Astrocyte (in vitro differentiated cells and primary cell): Measurements from ENCODE around the gene PSMC4. TPM values are rescaled to one million over a fixed set of nuclear protein-coding genes. Genes with fewer than 3 reads are reported as not detected.

Experiments
- DNase-seq: peaks from one replicate; pipeline ENCODE4 v3.0.0-alpha.2; 2010; ENCODE audit warnings: low read depth
- FAIRE-seq: peaks from 2 replicates; lab custom pipeline; 2011; peaks lifted over from hg19 to GRCh38; lab: Jason Lieb, UNC
- H2AFZ ChIP-seq: 2 replicates; pipeline ENCODE4 v1.6.0; 2012; ENCODE audit warnings: low read depth, low read length, inconsistent platforms
- H3K27ac ChIP-seq: 2 replicates; pipeline ENCODE4 v1.5.1; 2011; ENCODE audit warnings: low read depth, low read length, inconsistent platforms
- H3K27me3 ChIP-seq: 2 replicates; pipeline ENCODE4 v1.6.0; 2011; ENCODE audit warnings: low read length, inconsistent platforms; ENCODE audit not compliant: insufficient read depth
- H3K36me3 ChIP-seq: 2 replicates; pipeline ENCODE4 v1.5.1; 2011; ENCODE audit warnings: low read length, inconsistent platforms; ENCODE audit not compliant: insufficient read depth
- H3K4me1 ChIP-seq: 2 replicates; pipeline ENCODE4 v1.5.1; 2011; ENCODE audit warnings: low read length, inconsistent platforms; ENCODE audit not compliant: insufficient read depth
- H3K4me2 ChIP-seq: 2 replicates; pipeline ENCODE4 v1.6.0; 2012; ENCODE audit warnings: low read length, inconsistent platforms
- H3K4me3 ChIP-seq: 2 replicates; pipeline ENCODE4 v1.5.1; 2011; ENCODE audit warnings: low read depth, mild to moderate bottlenecking, low read length, inconsistent platforms; ENCODE audit not compliant: insufficient read depth
- H3K79me2 ChIP-seq: 2 replicates; pipeline ENCODE4 v1.6.0; 2012; ENCODE audit warnings: mild to moderate bottlenecking, low read length, inconsistent platforms; ENCODE audit not compliant: insufficient read depth
- H3K9ac ChIP-seq: 2 replicates; pipeline ENCODE4 v1.6.0; 2012; ENCODE audit warnings: mild to moderate bottlenecking, low read length, inconsistent platforms
- H3K9me3 ChIP-seq: 2 replicates; pipeline ENCODE4 v1.5.1; 2012; ENCODE audit warnings: low read depth, mild to moderate bottlenecking, low read length, inconsistent platforms; ENCODE audit not compliant: insufficient read depth
- H4K20me1 ChIP-seq: 2 replicates; pipeline ENCODE4 v1.6.0; 2012; ENCODE audit warnings: low read length, inconsistent platforms; ENCODE audit not compliant: insufficient read depth
- H3K27ac Mint-ChIP-seq: one replicate; pipeline ENCODE4 v1.8.0; 2021; ENCODE audit warnings: mild to moderate bottlenecking, mixed read lengths; ENCODE audit not compliant: unreplicated experiment
- H3K27me3 Mint-ChIP-seq: one replicate; pipeline ENCODE4 v1.8.0; 2021; ENCODE audit warnings: low read depth, mixed read lengths; ENCODE audit not compliant: unreplicated experiment
- H3K36me3 Mint-ChIP-seq: one replicate; pipeline ENCODE4 v1.8.0; 2021; ENCODE audit warnings: low read depth, mixed read lengths; ENCODE audit not compliant: unreplicated experiment
- H3K4me1 Mint-ChIP-seq: one replicate; pipeline ENCODE4 v1.8.0; 2021; ENCODE audit warnings: low read depth, mixed read lengths; ENCODE audit not compliant: unreplicated experiment
- H3K4me3 Mint-ChIP-seq: one replicate; pipeline ENCODE4 v1.8.0; 2021; ENCODE audit warnings: mild to moderate bottlenecking, moderate library complexity, mixed read lengths; ENCODE audit not compliant: unreplicated experiment
- H3K9me3 Mint-ChIP-seq: one replicate; pipeline ENCODE4 v1.8.0; 2021; ENCODE audit warnings: mild to moderate bottlenecking, mixed read lengths; ENCODE audit not compliant: unreplicated experiment
- EZH2 ChIP-seq: IDR thresholded peaks from 2 replicates; pipeline ENCODE4 v1.6.1; 2012; ENCODE audit warnings: mild to moderate bottlenecking, low read length, inconsistent platforms; ENCODE audit not compliant: insufficient read depth
- total RNA-seq: library from RNA; stranded (reverse); gene quantifications from 2 replicates; pipeline ENCODE4 v1.2.1, GENCODE V29; 2021
- TF ChIP-seq, protein P1 (sequence below): IDR thresholded peaks from 2 replicates; pipeline ENCODE4 v1.5.1; 2011; ENCODE audit warnings: low read depth, mild to moderate bottlenecking, inconsistent platforms, low read length, moderate library complexity; ENCODE audit not compliant: insufficient read depth

PSMC4 gene
- total RNA-seq, 1 donor from 2014 or later, result 127 TPM

DNA sequence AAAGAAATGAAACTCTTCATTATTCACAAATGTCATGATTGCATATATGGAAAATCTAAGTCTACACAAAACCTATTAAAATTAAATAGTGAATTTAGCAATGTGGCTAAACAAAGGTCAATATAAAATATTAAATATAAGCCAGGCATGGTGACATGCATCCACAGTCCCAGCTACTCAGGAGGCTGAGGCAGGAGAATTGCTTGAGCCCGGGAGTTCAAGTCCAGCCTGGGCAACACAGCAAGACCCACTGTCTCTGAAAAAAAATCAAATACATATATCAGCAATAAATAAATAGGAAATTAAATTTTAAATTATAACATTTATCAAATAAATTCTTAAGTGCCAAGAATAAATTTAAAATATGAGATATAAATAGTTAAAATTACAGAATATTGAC is 11.9 kb downstream of the PSMC4 start:
- DNase-seq (no peak), FAIRE-seq (no peak)
- H3K4me1 Mint-ChIP-seq, result no peaks in the 10 kb centered on the region
- Histone ChIP-seq H3K4me2 (no peak overlapping the region), H2AFZ (no peak overlapping the region), H3K4me3 (no peak overlapping the region), H3K9ac (no peak overlapping the region), H3K27me3 (no peaks in the 10 kb centered on the region), H3K4me1 (no peaks in the 10 kb centered on the region), H3K79me2 (peaks cover 32% of the 10 kb centered on the region), H3K36me3 (peaks cover 30% of the 10 kb centered on the region), H3K9me3 (peaks cover 4% of the 10 kb centered on the region), H4K20me1 (peaks cover 30% of the 10 kb centered on the region), H3K27ac (no peak overlapping the region)
- peaks cover 49% of the 10 kb centered on the region for H3K36me3 Mint-ChIP-seq
- no peak for TF ChIP-seq EZH2
- TF ChIP-seq, protein P1, sequence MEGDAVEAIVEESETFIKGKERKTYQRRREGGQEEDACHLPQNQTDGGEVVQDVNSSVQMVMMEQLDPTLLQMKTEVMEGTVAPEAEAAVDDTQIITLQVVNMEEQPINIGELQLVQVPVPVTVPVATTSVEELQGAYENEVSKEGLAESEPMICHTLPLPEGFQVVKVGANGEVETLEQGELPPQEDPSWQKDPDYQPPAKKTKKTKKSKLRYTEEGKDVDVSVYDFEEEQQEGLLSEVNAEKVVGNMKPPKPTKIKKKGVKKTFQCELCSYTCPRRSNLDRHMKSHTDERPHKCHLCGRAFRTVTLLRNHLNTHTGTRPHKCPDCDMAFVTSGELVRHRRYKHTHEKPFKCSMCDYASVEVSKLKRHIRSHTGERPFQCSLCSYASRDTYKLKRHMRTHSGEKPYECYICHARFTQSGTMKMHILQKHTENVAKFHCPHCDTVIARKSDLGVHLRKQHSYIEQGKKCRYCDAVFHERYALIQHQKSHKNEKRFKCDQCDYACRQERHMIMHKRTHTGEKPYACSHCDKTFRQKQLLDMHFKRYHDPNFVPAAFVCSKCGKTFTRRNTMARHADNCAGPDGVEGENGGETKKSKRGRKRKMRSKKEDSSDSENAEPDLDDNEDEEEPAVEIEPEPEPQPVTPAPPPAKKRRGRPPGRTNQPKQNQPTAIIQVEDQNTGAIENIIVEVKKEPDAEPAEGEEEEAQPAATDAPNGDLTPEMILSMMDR, result no peak
- no peak overlapping the region for H3K4me3 Mint-ChIP-seq
- H3K27me3 Mint-ChIP-seq, result no peaks in the 10 kb centered on the region
- H3K27ac Mint-ChIP-seq, result no peak overlapping the region
- peaks cover 17% of the 10 kb centered on the region for H3K9me3 Mint-ChIP-seq

DNA sequence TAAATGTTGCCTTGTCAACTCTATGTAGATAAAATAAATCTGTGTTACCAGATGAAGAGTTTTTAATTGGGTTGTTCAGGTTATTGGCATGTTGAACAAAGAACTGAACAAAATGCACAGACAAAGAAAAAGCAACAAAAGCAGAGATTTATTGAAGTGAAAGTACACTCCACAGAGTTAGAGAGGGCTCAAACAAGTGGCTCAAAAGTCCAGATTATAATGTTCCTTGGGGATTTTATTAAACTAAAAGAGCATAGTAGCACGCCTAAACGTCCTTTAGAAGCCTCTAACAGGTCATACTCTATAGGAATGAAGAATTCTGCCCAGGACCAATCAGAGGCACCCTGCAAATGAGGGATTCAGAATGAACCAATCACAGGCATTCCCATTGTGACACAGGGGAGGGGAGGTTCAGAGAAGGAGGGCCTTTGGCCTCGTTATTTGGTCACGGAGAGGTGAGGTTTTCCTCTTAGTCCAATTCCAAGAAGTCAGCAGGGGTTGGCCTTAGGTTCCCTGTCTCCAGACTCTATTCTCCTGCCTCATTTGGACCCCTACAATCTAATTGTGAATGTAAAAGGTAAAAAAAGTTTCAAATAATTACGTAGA is 12.8 kb downstream of the PSMC4 start:
- TF ChIP-seq EZH2, result no peak
- TF ChIP-seq, protein P1, result no peak
- no peak overlapping the region for H3K27ac Mint-ChIP-seq
- H3K36me3 Mint-ChIP-seq, result peaks cover 43% of the 10 kb centered on the region
- DNase-seq (no peak), FAIRE-seq (no peak)
- H3K4me1 Mint-ChIP-seq, result no peaks in the 10 kb centered on the region
- H3K27me3 Mint-ChIP-seq, result no peaks in the 10 kb centered on the region
- Histone ChIP-seq H2AFZ (no peak overlapping the region), H3K36me3 (peaks cover 26% of the 10 kb centered on the region), H4K20me1 (peaks cover 24% of the 10 kb centered on the region), H3K27me3 (no peaks in the 10 kb centered on the region), H3K4me1 (no peaks in the 10 kb centered on the region), H3K4me3 (no peak overlapping the region), H3K79me2 (peaks cover 30% of the 10 kb centered on the region), H3K27ac (no peak overlapping the region), H3K9me3 (peaks cover 4% of the 10 kb centered on the region), H3K4me2 (no peak overlapping the region), H3K9ac (no peak overlapping the region)
- no peak overlapping the region for H3K4me3 Mint-ChIP-seq
- H3K9me3 Mint-ChIP-seq, result peaks cover 17% of the 10 kb centered on the region

DNA sequence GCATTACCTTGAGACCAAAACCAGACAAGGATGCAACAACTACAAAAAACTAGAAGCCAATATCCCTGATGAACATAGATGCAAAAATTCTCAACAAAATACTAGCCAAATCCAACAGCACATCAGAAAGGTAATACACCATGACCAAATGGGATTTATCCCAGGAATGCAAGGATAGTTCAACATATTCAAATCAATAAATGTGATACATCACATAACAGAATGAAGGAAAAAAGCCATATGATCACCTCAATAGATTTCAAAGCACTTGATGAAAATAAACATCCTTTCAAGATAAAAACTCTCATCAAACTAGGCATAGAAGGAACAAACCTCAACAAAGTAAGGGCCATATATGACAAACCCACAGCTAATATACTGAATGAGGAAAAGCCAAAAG is 15.7 kb downstream of the PSMC4 start:
- peaks cover 34% of the 10 kb centered on the region for H3K79me2 ChIP-seq
- no peak overlapping the region for H3K9ac ChIP-seq
- TF ChIP-seq, protein P1, result no peak
- TF ChIP-seq EZH2, result no peak
- H3K4me3 Mint-ChIP-seq, result no peak overlapping the region
- H3K27me3 Mint-ChIP-seq, result no peaks in the 10 kb centered on the region
- FAIRE-seq, result no peak
- H3K4me2 ChIP-seq, result no peak overlapping the region
- no peak overlapping the region for H3K4me3 ChIP-seq
- H3K9me3 Mint-ChIP-seq, result peaks cover 17% of the 10 kb centered on the region
- no peak overlapping the region for H2AFZ ChIP-seq
- H3K9me3 ChIP-seq, result peaks cover 4% of the 10 kb centered on the region
- no peak overlapping the region for H3K27ac Mint-ChIP-seq
- H3K4me1 ChIP-seq, result no peaks in the 10 kb centered on the region
- no peaks in the 10 kb centered on the region for H3K27me3 ChIP-seq
- peaks cover 14% of the 10 kb centered on the region for H4K20me1 ChIP-seq
- H3K27ac ChIP-seq, result no peak overlapping the region
- no peak for DNase-seq
- H3K36me3 Mint-ChIP-seq, result peaks cover 19% of the 10 kb centered on the region
- H3K4me1 Mint-ChIP-seq, result no peaks in the 10 kb centered on the region
- H3K36me3 ChIP-seq, result peaks cover 8% of the 10 kb centered on the region
